CD4-positive, alpha-beta memory T cell (primary cell): Measurements from ENCODE around the gene TNFRSF1B. TPM values are rescaled to one million over a fixed set of nuclear protein-coding genes. Genes with fewer than 3 reads are reported as not detected.
A peak's percentile ranks its signal among the peaks of the same experiment; 100 is the strongest.

ENCODE experiments used
- CTCF ChIA-PET: fragments of 350-600 bp; sonication (Branson Sonifier 250); formaldehyde crosslinking; loops from one replicate; lab custom pipeline; 2021; ENCODE audit warnings: inconsistent platforms; ENCODE audit not compliant: partially characterized antibody; lab: Charles Lee
- POLR2A ChIA-PET: fragments of 350-600 bp; sonication (Branson Sonifier 250); formaldehyde crosslinking; loops from one replicate; lab custom pipeline; 2021; ENCODE audit not compliant: partially characterized antibody; lab: Charles Lee
- DNase-seq, 5 donors: peaks; one replicate each; pipeline versions ENCODE4 v3.0.0 to v3.0.0-alpha.2; 2020 to 2022; ENCODE audit warnings: mixed read lengths in 1 of 5
- H3K27ac ChIP-seq: one replicate; pipeline ENCODE4 v1.7.0; 2013; ENCODE audit warnings: low read depth, low read length
- H3K27me3 ChIP-seq: 2 replicates; pipeline ENCODE4 v1.7.0; 2013; ENCODE audit warnings: mild to moderate bottlenecking, low read length, moderate library complexity; ENCODE audit not compliant: insufficient read depth
- H3K36me3 ChIP-seq: 2 replicates; pipeline ENCODE4 v1.7.0; 2013; ENCODE audit warnings: mild to moderate bottlenecking, low read length, moderate library complexity; ENCODE audit not compliant: insufficient read depth
- H3K4me1 ChIP-seq: 2 replicates; pipeline ENCODE4 v1.7.0; 2013; ENCODE audit warnings: mild to moderate bottlenecking, low read length, moderate library complexity; ENCODE audit not compliant: insufficient read depth
- H3K4me3 ChIP-seq, 2 donors: one replicate each; pipeline ENCODE4 v1.7.0; 2013; ENCODE audit warnings: low read length in 2 of 2, mild to moderate bottlenecking in 1 of 2
- H3K9me3 ChIP-seq, 2 donors: one replicate each; pipeline ENCODE4 v1.7.0; 2013; ENCODE audit warnings: low read length in 2 of 2, control low read depth in 1 of 2; ENCODE audit not compliant: control insufficient read depth in 1 of 2
- H3K27ac Mint-ChIP-seq, 7 donors: one replicate each; pipeline ENCODE4 v1.8.0; 2020 to 2021; ENCODE audit warnings: mixed read lengths in 7 of 7, mild to moderate bottlenecking in 6 of 7, inconsistent platforms in 3 of 7, moderate library complexity in 3 of 7
- H3K27me3 Mint-ChIP-seq, 2 donors: one replicate each; pipeline ENCODE4 v1.8.0; 2020 to 2021; ENCODE audit warnings: mixed read lengths in 2 of 2
- H3K36me3 Mint-ChIP-seq, 2 donors: one replicate each; pipeline ENCODE4 v1.8.0; 2020 to 2021; ENCODE audit warnings: mixed read lengths in 2 of 2, inconsistent platforms in 1 of 2, mild to moderate bottlenecking in 1 of 2
- H3K4me1 Mint-ChIP-seq, 4 donors: one replicate each; pipeline ENCODE4 v1.8.0; 2020 to 2021; ENCODE audit warnings: mixed read lengths in 4 of 4, mild to moderate bottlenecking in 1 of 4
- H3K4me3 Mint-ChIP-seq, 8 donors: one replicate each; pipeline ENCODE4 v1.8.0; 2020 to 2021; ENCODE audit warnings: mixed read lengths in 8 of 8, mild to moderate bottlenecking in 7 of 8, moderate library complexity in 6 of 8, inconsistent platforms in 3 of 8
- H3K9me3 Mint-ChIP-seq, 8 donors: one replicate each; pipeline ENCODE4 v1.8.0; 2020 to 2021; ENCODE audit warnings: mixed read lengths in 8 of 8, mild to moderate bottlenecking in 5 of 8, inconsistent platforms in 3 of 8, moderate library complexity in 1 of 8
- intact Hi-C: fragments of 100-400 bp; cut with micrococcal nuclease; formaldehyde crosslinking; loops from one replicate; pipeline ENCODE4 v1.15.1; 2023
- polyA plus RNA-seq, 2 donors: library from polyadenylated mRNA; unstranded; fragments of 300-500 nt; fragmentation: Illumina TruSeq; gene quantifications; one replicate each; pipeline ENCODE4 v1.2.3, GENCODE V29; 2021
- total RNA-seq, 2 experiments: library from RNA; stranded (reverse); gene quantifications; one replicate each; pipeline ENCODE4 v1.2.3, GENCODE V29; 2021

TNFRSF1B gene
- total and polyA plus RNA-seq, 4 experiments from 2014 or later = 111 to 201 (median 130) TPM

DNA sequence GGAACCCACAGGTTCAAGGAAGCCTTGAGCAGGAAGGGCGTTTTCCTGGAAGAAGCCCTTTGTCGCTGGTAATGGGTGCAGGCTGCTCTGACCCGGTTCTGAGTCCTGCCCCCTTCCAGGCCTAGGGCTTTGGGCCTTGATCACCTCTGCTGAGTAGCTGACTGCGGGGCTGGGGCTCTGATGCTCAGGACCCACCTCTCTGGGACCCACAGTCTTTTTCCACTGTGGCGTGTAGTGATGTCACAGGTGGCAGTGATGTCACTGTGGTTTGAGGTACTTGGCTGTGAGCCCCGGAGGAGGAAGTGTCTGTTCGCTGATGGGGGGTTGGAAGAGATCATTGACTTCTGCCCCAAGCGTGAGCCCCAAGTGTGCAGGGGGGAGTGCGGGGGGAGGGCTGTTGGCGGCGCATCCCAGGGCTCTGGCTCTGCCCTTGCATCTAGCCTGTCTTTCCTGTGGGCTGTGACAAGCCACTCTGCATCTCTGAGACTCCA lies 6.9 kb downstream of the TNFRSF1B start:
- Histone ChIP-seq H3K9me3 (no peaks in the 10 kb centered on the region), H3K4me1 (peaks cover 99% of the 10 kb centered on the region), H3K4me3 (peak overlapping the region in 1 of 2 donors; percentile 28), H3K36me3 (no peaks in the 10 kb centered on the region), H3K27me3 (no peaks in the 10 kb centered on the region), H3K27ac (peak overlapping the region; percentile 97)
- Mint-ChIP-seq H3K36me3 (peaks cover 20 to 44% of the 10 kb centered on the region in 2 donors), H3K27me3 (peaks cover 0 to 3% of the 10 kb centered on the region in 2 donors), H3K4me1 (peaks cover 57 to 97% (median 85%) of the 10 kb centered on the region in 4 donors), H3K27ac (peak overlapping the region; percentile 99 to 100 (median 100)), H3K9me3 (no peaks in the 10 kb centered on the region), H3K4me3 (peak overlapping the region; percentile 64 to 89 (median 82))
- peak; percentile 94 to 99 (median 95) for DNase-seq
- intact Hi-C loops = loop anchor here (1.0 to 2.0 kb wide), 2 partner anchors 11 to 15 kb away; no protein-coding TSS in a partner anchor
- POLR2A ChIA-PET = interaction anchor here (0.8 to 50.6 kb wide), 7 partner anchors 9 to 266 kb away, joined by 3 to 1713 read pairs (median 13); no protein-coding TSS in a partner anchor
- CTCF ChIA-PET = interaction anchor here (1.0 to 1.6 kb wide), 4 partner anchors 17 to 49 kb away, joined by 3 to 6 read pairs (median 3); no protein-coding TSS in a partner anchor

DNA sequence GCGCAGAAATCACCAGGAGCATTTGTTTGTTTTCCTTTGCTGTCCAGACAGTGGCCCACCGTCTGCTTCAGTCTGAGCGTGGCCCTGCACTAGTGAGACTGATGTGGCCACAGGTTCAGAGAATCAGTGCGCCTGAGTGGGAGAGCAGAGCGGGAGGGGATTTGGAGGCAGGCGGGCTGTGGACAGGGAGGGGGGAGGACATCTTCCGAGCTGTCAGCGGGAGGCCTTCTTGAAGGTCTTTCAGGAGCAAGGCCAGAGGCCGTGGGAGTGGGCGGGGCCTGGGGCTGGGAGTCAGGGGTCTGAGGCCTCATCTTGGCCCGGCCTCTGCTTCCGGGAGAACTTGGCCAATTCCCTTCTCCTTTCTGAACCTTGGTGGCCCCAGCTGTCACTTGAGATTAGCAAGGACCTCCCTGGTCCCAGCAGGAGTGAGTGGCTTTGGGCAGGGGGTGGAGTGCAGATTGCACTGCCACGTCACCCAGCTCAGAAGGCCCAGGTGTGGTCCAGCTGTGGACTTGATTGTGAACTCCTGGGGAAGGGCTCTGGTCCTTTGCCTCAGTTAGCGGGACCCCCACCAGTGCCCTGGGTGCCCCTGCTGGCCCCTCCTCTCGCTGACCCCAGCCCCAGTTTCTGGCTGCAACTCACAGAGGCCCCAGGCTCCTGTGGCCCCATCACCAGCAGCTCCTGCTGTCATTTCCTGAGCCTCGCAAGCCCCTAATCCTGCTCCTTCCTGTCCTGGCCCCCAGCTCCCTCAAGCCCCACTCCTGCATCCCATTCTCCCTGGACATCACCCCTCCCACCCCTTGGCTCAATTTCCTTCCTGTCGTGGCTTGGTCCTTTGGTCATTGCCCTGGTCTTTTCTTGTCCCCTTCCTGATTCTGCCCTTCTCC lies 8.4 kb downstream of the TNFRSF1B start:
- H3K4me3 Mint-ChIP-seq = peak overlapping the region in 7 of 8 donors; percentile 58 to 81 (median 71)
- peaks cover 15 to 43% of the 10 kb centered on the region in 2 donors for H3K36me3 Mint-ChIP-seq
- H3K27me3 Mint-ChIP-seq = peaks cover 0 to 3% of the 10 kb centered on the region in 2 donors
- peak overlapping the region; percentile 99 to 100 (median 100) for H3K27ac Mint-ChIP-seq
- Histone ChIP-seq H3K27me3 (no peaks in the 10 kb centered on the region), H3K4me1 (peaks cover 99% of the 10 kb centered on the region), H3K27ac (peak overlapping the region; percentile 97), H3K36me3 (no peaks in the 10 kb centered on the region), H3K4me3 (peak overlapping the region; percentile 33 to 44), H3K9me3 (no peaks in the 10 kb centered on the region)
- POLR2A ChIA-PET = interaction anchor here (1.1 to 50.6 kb wide), 5 partner anchors 8 to 37 kb away, joined by 3 to 1713 read pairs (median 91); partner anchors contain the start of gene TNFRSF1B
- H3K9me3 Mint-ChIP-seq = no peaks in the 10 kb centered on the region
- intact Hi-C loops = no loop called here
- CTCF ChIA-PET = interaction anchor here (1.1 to 15.7 kb wide), 4 partner anchors 13 to 52 kb away, joined by 3 to 213 read pairs (median 25); no protein-coding TSS in a partner anchor
- peaks cover 54 to 97% (median 85%) of the 10 kb centered on the region in 4 donors for H3K4me1 Mint-ChIP-seq
- no peak for DNase-seq

DNA sequence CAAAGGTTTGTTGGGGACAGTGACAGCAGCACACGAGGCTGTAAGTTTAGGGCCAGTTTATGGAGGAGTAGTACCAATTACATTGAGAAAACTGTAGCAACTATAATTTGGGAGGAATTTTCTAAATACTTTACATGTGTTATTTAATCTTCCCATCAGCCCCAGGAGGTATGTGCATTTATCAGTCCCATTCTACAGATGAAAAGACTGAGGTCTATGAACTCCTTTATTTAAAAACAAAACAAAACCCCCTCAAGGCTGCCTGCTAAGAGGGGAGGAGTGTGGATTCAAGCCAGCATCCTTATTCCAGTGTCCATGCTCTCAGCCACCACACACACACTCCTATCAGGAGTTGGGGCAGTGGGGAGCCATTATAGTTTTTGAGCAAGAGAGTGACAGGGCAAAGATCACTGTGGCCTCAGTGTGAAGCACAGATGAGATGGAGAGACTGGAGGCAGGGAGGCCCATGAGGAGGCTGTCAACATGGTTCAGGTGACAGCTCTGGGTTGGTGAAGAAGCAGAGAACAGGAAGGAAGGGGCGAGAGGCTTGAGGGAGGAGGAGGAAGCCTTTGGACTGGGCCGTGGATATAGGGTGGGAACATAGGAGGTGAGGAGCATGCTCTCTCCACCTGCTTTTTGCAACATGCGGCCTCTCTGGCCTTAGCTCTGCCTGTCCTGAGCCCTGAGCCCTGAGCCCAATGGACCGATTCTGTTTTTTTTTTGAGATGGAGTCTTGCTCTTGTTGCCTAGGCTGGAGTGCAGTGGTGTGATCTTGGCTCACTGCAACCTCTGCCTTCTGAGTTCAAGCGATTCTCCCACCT lies 9.7 kb downstream of the TNFRSF1B start:
- Histone ChIP-seq H3K4me1 (peaks cover 100% of the 10 kb centered on the region), H3K9me3 (no peaks in the 10 kb centered on the region), H3K36me3 (no peaks in the 10 kb centered on the region), H3K27me3 (no peaks in the 10 kb centered on the region), H3K27ac (peak overlapping the region; percentile 97), H3K4me3 (no peak overlapping the region)
- Mint-ChIP-seq H3K36me3 (peaks cover 9 to 44% of the 10 kb centered on the region in 2 donors), H3K9me3 (no peaks in the 10 kb centered on the region), H3K4me3 (peak overlapping the region; percentile 36 to 84 (median 75)), H3K4me1 (peaks cover 46 to 98% (median 84%) of the 10 kb centered on the region in 4 donors), H3K27me3 (peaks cover 0 to 3% of the 10 kb centered on the region in 2 donors), H3K27ac (peak overlapping the region; percentile 98 to 100 (median 100))
- POLR2A ChIA-PET = interaction anchor here (0.6 to 50.6 kb wide), 13 partner anchors 9 to 269 kb away, joined by 3 to 1713 read pairs (median 14); partner anchors contain the start of gene TNFRSF1B
- CTCF ChIA-PET = interaction anchor here (0.6 to 15.7 kb wide), 11 partner anchors 8 to 53 kb away, joined by 3 to 213 read pairs (median 8); partner anchors contain the start of gene TNFRSF1B
- intact Hi-C loops = no loop called here
- peak in 1 of 5 donors; percentile 35 for DNase-seq

DNA sequence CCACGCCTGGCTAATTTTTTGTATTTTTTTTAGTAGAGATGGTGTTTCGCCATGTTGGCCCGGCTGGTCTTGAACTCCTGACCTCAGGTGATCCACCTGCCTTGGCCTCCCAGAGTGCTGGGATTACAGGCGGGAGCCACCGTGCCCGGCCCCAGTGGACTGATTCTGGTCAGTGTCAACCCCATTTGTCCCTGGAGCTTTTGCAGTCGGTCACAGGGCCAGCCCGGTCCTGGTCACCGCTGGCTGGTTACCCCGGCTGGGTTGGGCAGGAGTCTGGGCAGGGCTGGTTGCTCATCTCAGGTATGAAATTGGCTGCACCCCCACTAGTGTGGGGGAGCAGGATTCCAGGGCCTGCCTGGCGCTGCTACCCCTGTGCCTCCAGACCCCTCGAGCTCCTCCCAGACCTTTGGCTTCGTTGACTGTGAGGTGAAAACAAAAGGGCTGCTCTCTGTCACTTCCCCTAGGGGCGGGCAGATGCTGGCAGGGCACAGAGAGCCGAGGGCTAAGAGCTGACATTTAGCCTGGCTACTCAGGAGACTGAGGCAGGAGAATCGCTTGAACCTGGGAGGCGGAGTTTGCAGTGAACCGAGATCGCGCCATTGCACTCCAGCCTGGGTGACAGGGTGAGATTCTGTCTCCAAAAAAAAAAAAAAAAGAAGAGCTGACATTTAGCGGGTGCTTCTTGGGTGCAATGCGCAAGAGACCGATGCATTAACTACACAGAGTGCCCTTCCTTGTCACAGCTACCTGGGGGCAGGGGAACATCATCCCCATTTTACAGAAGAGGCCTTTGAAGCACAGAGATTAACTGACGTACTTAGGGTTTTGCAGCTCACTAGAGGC lies 10.6 kb downstream of the TNFRSF1B start:
- Mint-ChIP-seq H3K4me3 (peak overlapping the region; percentile 80 to 94 (median 88)), H3K27ac (peak overlapping the region; percentile 98 to 100 (median 100)), H3K9me3 (no peaks in the 10 kb centered on the region), H3K27me3 (peaks cover 0 to 3% of the 10 kb centered on the region in 2 donors), H3K36me3 (peaks cover 8 to 46% of the 10 kb centered on the region in 2 donors), H3K4me1 (peaks cover 46 to 98% (median 84%) of the 10 kb centered on the region in 4 donors)
- peaks cover 5% of the 10 kb centered on the region for H3K36me3 ChIP-seq
- H3K4me3 ChIP-seq = peak overlapping the region in 1 of 2 donors; percentile 32
- ChIA-PET CTCF (interaction anchor here (0.6 to 15.7 kb wide), 19 partner anchors 9 to 54 kb away, joined by 3 to 213 read pairs (median 5); partner anchors contain the start of gene TNFRSF1B), POLR2A (interaction anchor here (0.6 to 50.6 kb wide), 15 partner anchors 9 to 270 kb away, joined by 3 to 1713 read pairs (median 11); partner anchors contain the start of gene TNFRSF1B)
- no peak for DNase-seq
- intact Hi-C loops = no loop called here
- H3K9me3 ChIP-seq = no peaks in the 10 kb centered on the region
- H3K27ac ChIP-seq = peak overlapping the region; percentile 97
- H3K27me3 ChIP-seq = no peaks in the 10 kb centered on the region
- peaks cover 100% of the 10 kb centered on the region for H3K4me1 ChIP-seq

DNA sequence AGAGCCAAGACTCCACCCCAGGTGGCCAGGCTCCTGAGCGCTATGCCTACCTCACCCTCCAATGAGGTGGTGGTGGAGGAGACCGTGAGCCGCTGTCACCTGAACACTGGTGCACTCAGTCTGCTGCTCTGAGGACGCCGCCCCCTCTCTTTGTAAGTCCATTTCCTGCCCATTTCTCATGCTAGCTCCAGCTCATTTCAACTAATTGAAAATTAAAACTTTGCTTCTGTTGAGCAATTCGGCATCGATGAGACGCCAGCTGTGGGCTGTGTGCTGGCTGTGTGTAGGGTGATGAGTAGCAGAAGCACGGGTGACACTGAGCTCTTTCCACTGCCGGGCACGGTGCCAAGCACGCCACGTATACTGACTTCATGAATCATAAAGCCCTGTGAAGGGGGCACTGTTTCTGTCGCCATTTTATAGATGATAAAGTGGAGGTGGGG lies 11.2 kb downstream of the TNFRSF1B start:
- intact Hi-C loops = loop anchor here (1.0 to 2.0 kb wide), 5 partner anchors 11 to 53 kb away; no protein-coding TSS in a partner anchor
- H3K4me1 ChIP-seq = peaks cover 100% of the 10 kb centered on the region
- peak overlapping the region; percentile 97 for H3K27ac ChIP-seq
- Mint-ChIP-seq H3K4me1 (peaks cover 45 to 98% (median 83%) of the 10 kb centered on the region in 4 donors), H3K4me3 (peak overlapping the region; percentile 80 to 94 (median 88)), H3K36me3 (peaks cover 8 to 45% of the 10 kb centered on the region in 2 donors), H3K27me3 (peaks cover 0 to 3% of the 10 kb centered on the region in 2 donors), H3K9me3 (no peaks in the 10 kb centered on the region), H3K27ac (peak overlapping the region; percentile 98 to 100 (median 99))
- no peaks in the 10 kb centered on the region for H3K27me3 ChIP-seq
- CTCF ChIA-PET = interaction anchor here (1.0 to 15.7 kb wide), 16 partner anchors 9 to 55 kb away, joined by 3 to 213 read pairs (median 6); partner anchors contain the start of gene TNFRSF1B
- POLR2A ChIA-PET = interaction anchor here (0.7 to 50.6 kb wide), 13 partner anchors 8 to 270 kb away, joined by 3 to 1713 read pairs (median 12); partner anchors contain the start of gene TNFRSF1B
- peaks cover 9% of the 10 kb centered on the region for H3K36me3 ChIP-seq
- DNase-seq = peak; percentile 86 to 99 (median 90)
- H3K9me3 ChIP-seq = no peaks in the 10 kb centered on the region
- peak overlapping the region; percentile 8 to 32 for H3K4me3 ChIP-seq
